ENCODE measurements around the gene DPM1.

DPM1 gene

GRCh38 chr20:50898475-50898874, 59.9 kb downstream of the DPM1 start:
- DNase-seq (ENCODE audit: low spot score), result no peak

- DNase-seq (ENCODE audit: low spot score), result no peak
Measured at GRCh38 chr20:50895111-50895830, 63.1 kb downstream of the DPM1 start.

DNA sequence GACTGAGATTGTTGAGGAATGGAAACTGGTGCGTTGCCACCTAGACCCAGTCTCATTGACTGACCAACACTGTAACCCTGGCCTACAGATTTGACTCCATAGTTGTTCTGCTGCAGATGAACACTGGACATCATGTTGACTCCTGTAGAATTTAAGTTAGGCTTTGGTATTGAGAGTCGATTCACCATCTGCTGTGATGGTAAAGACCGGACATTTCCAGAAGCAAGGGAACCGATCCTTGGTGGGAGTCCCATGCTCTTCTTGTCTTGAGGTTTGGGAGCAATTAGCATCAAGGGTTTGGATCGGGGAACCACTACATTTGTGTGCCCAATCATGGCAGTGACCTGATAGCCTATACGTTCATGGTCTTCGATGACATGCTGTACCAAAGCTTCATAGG, 64.7 kb downstream of the DPM1 start:
- DNase-seq (ENCODE audit: low spot score), result no peak

DNA sequence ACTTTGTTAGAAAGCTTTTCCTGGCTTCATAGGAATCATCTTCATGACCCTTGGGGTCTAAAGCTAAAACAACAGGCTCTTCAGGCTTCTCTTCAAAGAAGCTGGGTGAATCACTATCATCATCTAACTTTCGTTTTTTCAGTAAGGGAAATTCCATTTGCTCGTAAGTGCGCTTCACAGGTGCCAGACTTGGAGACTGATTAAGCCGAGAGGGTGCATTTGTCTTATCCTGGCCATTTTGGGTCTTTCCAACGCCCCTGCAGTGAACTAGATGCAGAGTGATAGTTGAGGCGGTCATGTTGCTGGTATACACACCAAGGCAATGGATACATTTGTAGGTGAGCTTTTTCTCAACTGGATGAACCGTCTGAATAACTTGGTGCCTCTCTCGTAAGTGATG, 65.9 kb downstream of the DPM1 start:
- DNase-seq (ENCODE audit: low spot score), result no peak

GRCh38 chr20:50891138-50891537, 67.2 kb downstream of the DPM1 start:
- no peak for DNase-seq (ENCODE audit: low spot score)

- DNase-seq (ENCODE audit: low spot score), result no peak
Measured at GRCh38 chr20:50887576-50887975, 70.8 kb downstream of the DPM1 start.

- DNase-seq (ENCODE audit: low spot score), result no peak
Measured at GRCh38 chr20:50886184-50886790, 72.0 kb downstream of the DPM1 start.

- no peak for DNase-seq (ENCODE audit: low spot score)
Measured at GRCh38 chr20:50885781-50886180, 72.6 kb downstream of the DPM1 start.

GRCh38 chr20:50885068-50885467, 73.3 kb downstream of the DPM1 start:
- DNase-seq (ENCODE audit: low spot score), result no peak
